Central memory CD4-positive, alpha-beta T cell (primary cell): ENCODE data around the gene TALDO1.

Experiments
- DNase-seq: peaks from one replicate; pipeline ENCODE4 v3.0.0; 2022

The TALDO1 gene

DNA sequence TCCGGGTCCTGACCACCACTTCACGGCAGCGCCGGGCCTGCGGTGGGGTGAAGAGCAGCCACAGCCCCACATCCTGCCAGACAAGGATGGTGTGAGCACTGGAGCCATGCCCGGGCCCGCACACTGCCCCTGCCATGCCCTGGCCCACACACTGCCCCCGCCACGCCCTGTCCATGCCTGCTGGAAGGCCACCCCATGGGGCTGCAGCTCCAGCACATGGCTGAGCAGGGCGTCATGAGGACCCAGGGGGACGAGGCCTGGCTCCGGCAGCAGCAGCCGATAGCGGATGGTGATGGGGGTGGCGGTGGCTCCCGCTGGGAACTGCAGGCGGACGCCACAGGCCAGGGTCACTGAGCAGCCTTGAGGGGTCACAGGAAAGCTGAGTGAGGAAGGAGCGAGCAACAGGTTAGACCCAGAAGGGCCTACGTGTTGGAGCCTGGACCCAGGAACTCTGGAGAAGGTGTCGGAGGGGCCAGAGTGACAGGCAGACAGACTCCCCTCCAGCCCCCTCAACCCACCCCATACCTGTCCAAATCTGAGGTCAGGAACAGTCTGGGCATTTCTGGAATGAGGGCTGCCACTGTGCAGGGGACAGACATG lies 54.9 kb downstream of the TALDO1 start:
- no peak for DNase-seq

DNA sequence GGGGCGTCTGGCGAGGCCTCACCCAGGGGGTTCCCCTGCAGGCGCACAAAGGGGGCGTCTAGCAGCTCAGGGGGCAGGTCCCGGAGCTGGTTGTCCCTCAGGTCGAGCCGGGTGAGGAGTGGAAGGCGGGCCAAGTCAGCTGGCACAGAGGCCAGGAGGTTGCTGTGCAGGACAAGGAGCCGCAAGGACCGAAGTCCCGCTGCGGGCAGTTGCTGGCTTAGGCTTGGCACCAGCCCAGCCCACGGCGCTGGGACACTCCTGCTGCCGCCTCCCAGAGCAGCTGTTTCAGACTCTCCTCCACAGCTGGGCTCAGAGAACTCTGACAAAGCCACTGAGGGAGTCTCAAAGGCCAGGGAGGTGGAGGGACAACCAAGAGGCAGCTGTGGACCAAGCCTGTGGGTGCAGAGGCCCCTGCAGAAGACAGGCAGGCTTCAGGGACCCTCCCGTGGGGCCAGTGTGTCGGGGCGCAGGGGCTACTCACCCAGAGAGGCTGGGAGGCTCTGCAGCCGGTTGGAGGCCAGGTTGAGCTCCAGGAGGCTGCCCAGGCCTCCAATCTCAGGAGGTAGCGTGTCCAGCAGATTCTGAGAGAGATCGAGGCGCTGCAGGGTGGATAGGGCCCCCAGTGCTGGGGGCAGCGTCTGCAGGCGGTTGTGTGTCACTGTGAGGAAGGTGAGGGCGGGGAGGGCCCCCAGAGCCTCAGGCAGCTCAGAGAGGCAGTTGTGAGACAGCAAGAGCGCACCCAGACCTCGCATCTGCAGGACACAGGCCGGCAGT lies 55.6 kb downstream of the TALDO1 start:
- DNase-seq, result no peak

DNA sequence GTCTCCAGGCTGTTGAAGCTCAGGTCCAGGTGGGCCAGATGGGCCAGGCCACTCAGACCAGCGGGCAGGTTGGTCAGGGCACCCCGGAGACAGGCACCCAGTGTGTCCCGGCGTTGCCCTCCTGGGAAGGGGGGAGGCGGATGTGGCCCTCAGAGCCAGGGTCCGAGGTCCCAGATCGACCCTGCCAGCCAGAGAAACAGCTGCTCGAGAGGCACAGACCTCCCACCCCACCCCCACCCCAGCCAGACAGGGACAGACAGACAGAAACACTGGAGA lies 56.1 kb downstream of the TALDO1 start:
- no peak for DNase-seq

DNA sequence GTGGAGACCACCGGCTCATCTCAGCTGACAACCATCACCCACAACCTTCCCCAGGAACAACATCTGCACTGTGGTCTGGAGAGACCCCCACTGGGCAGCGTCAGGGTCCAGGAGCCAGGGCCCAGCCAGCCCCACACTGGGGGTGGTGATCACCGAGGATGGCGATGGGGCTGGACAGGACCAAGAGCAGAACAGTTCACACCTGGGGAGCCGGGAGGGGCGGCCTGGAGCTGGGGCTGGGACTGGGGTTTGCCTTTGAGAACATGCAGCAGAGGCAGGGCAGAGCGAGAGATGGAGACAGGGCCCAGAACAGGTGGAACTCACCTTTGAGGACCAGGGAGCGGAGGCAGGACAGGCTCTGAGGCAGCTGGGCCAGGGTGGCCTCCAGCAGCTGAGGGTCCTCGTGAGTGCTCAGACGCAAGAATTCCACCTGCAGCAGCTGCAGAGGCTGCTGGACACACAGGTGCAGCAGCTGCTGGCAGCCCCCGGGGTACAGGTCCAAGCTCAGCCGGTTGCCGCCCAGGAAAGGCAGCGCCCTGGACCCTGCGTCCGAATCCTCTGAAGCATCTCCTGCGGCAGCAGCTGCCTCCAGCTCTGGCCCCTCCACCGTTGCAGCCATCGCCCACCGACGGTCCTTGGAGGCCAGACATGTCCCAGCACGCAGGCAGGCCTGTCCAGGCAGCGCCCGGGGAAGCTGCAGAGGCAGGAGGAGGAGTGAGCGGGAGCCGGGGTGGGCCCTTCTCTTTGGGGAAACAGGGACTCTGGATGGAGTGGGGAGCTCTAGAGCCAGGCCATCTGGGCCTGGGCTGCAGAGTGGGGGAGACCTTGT lies 56.7 kb downstream of the TALDO1 start:
- no peak for DNase-seq

DNA sequence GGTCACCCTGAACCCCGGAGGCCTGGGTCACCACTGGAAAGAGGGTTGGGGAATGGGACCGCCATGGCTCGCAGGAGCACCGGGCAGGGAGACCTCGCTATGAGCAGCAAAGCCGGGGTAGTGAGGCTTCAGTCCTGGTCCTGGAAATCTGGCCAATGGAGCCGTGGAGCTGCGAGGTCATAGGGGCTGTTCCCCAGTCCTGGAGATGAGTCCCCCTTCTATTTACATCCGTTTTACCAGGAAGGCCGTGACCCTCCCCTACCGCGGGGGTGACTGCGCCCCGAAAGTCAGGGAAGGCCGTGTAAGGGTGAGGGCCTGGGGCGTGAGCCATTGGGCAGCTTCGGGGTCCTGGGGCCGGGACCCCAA lies 57.3 kb downstream of the TALDO1 start:
- no peak for DNase-seq

DNA sequence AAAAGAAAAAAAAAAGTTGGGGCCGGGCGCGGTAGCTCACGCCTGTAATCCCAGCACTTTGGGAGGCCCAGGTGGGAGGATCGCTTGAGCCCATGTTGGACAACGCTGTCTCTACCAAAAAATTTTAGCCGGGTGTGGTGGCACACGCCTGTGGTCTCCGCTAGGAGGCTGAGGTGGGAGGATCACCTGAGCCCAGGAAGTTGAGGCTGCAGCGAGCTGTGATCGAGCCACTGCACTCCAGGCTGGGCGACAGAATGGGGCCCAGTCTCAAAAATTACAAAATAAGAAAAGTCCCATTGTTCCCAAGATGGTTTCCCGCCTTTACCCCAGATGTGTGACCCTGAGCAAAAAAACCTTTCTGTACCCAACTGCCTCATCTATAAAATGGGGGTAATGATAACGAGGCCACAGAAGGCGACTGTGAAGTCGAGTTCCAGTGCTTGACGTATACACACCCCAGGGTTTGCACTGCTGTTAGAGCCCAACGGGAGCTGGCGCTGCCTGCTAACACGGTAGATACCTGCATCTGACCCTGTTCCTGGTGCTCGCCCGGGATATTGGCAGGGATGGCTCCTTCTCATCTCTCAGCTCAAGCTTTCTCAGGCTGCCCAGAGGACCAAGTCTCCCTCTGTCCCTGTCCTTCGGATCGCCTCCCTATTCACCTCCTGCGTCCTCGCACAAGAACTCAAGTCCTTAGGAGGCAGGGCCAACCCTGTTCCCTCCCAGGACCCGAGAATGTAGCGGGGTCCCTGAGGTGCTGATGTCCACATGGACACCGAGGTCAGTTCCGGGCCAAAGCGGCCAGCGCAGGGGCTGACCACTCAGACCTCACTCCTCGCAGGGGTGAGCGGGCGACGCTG lies 61.4 kb downstream of the TALDO1 start:
- peak; percentile 50 for DNase-seq

DNA sequence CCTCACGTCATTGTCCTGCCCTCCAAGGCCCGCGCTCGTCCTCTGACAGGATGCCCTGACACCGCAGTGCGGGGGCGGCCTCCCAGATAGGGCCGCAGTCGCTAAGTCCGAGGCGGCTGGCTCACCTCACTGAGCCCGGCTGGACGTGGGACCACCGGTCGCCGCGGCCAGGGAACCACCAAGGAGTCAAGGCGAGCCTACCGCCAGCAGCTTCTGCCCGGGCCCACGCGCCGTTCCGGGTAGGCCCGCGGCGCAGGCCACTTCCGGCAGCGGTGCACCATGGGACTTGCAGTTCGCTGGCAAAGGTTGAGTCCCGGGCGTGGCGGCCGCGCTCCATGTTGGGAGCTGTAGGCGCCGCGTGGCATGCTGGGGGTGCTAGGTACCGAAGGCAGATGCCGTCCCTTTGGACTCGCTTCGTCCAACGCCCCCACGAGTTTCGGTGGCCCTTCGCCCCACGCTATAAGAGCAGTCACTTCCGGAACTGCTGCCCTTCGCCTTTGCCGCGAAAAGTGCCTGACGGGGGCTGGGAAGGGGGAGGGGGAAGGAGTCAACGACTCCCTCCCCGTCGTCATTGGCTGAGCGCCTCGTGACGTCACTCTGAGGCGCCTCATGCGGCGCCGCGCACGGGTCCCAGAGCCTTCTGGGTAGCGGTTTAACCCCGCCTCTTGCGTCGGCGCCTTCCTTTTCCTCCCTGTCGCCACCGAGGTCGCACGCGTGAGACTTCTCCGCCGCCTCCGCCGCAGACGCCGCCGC lies 62.2 kb downstream of the TALDO1 start, which contains the start of gene RPLP2:
TSS of gene RPLP2 (plus strand) at position 681 of the 753 bp plus-strand sequence. CDS start 268 bp downstream, outside the sequence.
- DNase-seq, result peak; percentile 96

DNA sequence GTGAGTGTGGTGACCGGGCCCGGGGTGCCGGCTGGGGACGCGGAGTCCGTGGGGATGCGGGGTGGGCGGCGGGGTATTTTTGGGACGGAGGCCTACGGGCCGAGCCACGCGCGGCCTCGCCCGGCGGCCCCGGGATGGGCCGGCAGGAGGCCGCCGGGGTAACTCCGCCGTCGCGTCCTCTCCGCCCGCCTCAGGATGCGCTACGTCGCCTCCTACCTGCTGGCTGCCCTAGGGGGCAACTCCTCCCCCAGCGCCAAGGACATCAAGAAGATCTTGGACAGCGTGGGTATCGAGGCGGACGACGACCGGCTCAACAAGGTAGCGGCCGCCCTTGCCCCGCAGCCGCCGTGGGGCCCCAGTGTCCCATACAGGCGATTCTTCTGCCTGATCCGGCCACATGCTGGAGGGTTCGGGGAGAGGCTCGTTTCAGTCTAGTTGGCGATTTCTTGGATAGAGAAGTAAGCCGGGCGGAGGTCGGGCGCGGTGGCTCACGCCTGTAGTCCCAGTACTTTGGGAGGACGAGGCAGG lies 62.8 kb downstream of the TALDO1 start:
- DNase-seq, result no peak

DNA sequence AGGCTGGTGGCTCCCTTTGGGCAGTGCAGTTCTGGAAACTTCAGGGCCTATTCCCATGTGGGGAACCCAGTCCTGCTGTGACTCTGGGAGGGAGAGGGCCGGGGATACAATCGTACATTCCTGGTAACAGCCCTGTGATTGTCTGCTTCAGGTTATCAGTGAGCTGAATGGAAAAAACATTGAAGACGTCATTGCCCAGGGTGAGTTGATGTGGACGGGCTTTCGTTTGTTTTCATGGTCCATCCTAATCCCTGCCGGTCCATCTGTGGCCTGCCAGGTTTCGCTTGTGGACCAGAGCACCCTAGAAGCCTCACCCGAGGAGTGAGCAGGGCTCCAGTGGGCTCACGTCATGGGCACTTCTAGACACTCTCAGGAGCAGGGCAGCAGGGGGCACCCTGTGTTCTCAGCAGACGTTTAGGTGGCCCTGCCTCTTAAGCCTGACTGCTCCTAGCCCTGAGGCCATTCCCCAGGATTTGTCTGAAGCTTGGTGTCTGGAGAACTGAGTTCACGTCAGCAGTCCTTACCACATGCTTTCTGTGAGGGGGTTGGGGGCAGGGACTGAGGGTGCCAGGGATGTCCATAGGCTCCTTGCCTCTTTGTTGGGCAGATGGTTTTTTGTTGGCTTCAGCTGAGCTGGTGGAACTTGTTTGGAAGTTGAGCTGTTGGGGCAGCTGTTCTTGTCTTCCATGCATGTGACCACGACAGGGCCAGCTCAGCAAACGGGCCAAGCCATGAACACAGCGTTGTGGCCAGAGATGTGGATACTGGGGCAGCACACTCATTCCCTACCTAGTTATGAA lies 64.4 kb downstream of the TALDO1 start:
- no peak for DNase-seq

DNA sequence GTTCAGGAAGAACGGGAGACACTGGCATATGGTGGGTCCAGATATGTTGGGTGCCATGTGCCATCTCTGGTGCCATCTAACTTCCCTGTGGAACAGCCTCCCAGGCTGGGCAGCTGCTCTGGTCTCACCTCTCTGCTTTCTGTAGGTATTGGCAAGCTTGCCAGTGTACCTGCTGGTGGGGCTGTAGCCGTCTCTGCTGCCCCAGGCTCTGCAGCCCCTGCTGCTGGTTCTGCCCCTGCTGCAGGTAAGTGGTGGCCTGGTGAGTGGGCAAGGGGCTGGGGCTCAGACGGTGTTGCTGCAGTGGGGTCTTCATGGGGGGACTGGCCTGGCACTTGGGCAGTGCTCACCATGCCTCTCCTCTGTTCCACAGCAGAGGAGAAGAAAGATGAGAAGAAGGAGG lies 65.1 kb downstream of the TALDO1 start:
- DNase-seq, result no peak

DNA sequence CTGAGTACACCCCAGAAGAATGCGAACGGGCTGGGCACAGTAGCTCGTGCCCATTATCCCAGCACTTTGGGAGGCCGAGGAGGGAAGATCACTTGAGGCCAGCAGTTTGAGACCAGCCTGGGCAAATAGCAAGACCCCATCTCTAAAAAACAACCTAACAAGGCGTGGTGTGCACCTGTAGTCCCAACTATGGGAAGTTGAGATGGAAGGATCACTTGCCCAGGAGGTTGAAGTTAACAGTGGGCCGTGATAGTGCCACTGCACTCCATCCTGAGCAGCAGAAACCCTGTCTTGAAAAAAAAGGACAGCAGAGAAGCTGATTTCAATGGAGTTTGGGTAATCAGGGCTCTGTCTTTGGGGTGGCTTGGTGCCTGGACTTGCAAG lies 65.8 kb downstream of the TALDO1 start:
- no peak for DNase-seq

DNA sequence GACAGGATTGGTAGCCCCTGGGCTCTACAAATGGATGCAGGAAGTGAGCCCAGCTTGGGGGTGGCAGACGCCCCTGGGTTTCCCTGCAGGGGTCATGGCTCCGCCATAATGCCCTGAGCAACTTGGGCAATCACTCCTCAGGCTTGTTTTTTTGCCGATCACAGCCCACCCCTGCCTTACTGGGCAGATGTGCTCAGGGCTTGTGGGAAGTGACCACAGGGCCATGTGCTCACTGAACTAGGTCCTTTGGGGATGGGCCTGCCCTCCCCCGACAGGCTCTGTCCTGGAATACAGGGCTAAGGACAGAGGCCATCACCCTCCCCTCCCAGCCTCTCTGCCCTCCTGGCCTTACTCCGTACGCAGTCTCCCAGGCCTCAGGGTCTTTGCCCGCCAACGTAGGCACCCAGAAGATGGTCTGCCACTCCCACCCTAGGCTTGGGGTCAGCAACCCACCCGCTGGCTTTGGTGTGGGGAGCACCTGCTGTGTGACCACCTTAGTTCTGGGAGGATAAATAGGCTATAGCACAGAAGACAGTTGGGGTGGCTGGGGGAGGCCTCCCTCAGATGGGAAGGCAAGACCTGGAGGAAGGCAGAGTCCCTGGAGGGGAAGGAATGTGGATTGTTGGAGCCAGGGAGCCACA lies 66.3 kb downstream of the TALDO1 start:
- no peak for DNase-seq
